ENCODE results near the gene SP8.

SP8 gene

GRCh38 chr7:20795361-20795760 lies 8.7 kb upstream of the SP8 start:
- DNase-seq (ENCODE audit: extremely low read depth in 1 of 2, low read depth in 1 of 2): no peak

- no peak for DNase-seq (ENCODE audit: extremely low read depth in 1 of 2, low read depth in 1 of 2)
These were observed 8.0 kb upstream of the SP8 start for GRCh38 chr7:20794676-20795075.

- DNase-seq (ENCODE audit: extremely low read depth in 1 of 2, low read depth in 1 of 2): no peak
These were observed 7.2 kb upstream of the SP8 start for GRCh38 chr7:20793694-20794394.

DNA sequence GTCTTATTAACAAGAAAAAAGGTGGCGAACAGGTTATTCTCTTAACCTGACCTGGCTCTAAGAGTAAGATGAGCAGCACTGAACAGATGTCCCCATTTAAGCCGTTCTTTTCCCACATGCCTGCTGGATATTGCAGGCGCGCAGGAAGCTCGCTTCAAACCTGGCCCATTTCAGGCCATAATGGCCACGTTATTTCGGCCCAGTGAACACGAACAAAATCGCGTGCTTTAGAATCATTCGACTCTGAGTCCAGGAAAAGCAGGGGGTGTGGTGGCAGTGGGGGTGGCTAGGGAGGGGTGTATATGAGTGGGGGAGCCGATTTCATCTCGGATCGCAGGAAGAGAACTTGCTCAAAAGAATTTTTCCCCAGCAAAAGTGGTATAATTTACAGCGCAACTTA lies 6.6 kb upstream of the SP8 start:
- no peak for DNase-seq (ENCODE audit: extremely low read depth in 1 of 2, low read depth in 1 of 2)

- DNase-seq (ENCODE audit: extremely low read depth in 1 of 2, low read depth in 1 of 2): no peak
These were observed 5.1 kb upstream of the SP8 start for GRCh38 chr7:20791538-20792434.

DNA sequence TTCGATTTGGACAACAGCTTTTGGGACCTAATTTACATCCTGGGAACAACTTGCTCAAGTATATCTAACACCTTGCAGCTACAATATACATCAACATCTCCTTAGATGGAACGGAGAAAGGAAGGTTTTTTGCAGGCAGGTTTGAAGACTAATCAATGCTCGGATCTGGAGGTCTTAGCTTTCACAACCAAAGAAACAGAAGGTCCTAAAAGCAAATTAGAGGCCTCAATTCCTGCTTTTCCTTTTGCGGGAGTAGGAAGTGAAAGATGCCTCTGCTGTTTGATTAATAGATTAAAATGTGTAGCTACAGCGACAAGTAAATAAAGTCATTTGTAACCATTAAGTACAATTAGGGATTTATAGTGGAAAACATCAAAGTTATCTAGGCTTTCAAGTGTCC lies 3.7 kb upstream of the SP8 start:
- no peak for DNase-seq (ENCODE audit: extremely low read depth in 1 of 2, low read depth in 1 of 2)

GRCh38 chr7:20788420-20788990 lies 1.8 kb upstream of the SP8 start:
- no peak for DNase-seq (ENCODE audit: extremely low read depth in 1 of 2, low read depth in 1 of 2)

- no peak for DNase-seq (ENCODE audit: extremely low read depth in 1 of 2, low read depth in 1 of 2)
These were observed 1.2 kb upstream of the SP8 start for GRCh38 chr7:20787660-20788419.

- no peak for DNase-seq (ENCODE audit: extremely low read depth in 1 of 2, low read depth in 1 of 2)
These were observed 286 bp downstream of the SP8 start for GRCh38 chr7:20786421-20786778.

GRCh38 chr7:20786049-20786412 lies 655 bp downstream of the SP8 start:
- no peak for DNase-seq (ENCODE audit: extremely low read depth in 1 of 2, low read depth in 1 of 2)

DNA sequence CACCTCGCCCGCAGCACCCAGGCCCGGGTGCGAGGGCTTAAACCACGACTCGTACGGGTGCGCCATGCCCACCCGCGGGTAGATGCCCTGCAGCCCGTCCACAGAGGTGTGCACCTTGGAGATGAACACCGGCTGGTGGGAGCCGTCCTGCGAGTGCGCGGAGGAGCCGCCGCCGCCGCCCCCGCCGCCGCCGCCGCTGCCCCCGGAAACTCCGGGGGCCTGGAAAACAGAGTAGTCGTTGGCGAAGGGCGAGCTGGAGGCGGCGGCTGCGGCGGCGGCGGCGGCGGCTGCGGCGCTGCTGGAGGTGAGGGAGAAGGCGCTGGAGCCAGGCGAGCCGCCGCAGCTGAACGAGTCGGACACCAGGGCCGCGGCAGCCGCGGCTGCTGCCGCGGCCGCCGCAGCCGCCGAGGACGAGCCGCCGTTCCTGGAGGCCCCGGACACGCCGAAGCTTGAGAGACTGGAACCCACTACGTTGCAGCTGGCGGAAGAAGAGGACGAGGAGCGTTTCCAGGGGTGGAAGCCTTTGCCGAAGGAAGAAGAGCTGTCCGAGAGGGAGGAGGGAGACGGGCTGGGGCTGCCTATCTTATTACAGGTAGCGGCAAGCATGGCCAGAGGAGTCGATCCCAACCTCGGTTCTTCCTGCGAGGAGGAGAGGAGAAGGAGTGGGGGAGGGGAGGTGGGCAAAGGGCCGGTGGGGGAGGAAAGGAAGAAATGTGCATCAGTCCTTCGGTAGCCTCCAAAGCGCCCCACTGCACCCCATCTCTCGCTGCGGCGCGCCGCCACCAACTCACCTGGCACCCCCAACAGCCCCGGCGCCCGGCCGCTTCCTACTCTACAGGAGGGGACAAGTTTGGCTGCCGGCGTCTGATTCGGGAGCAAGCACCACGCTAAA lies 1.3 kb downstream of the SP8 start:
- DNase-seq (ENCODE audit: extremely low read depth in 1 of 2, low read depth in 1 of 2): no peak

GRCh38 chr7:20784388-20785156 lies 2.1 kb downstream of the SP8 start:
- DNase-seq (ENCODE audit: extremely low read depth in 1 of 2, low read depth in 1 of 2): no peak

GRCh38 chr7:20783700-20784387 lies 2.8 kb downstream of the SP8 start:
- no peak for DNase-seq (ENCODE audit: extremely low read depth in 1 of 2, low read depth in 1 of 2)

GRCh38 chr7:20783125-20783699 lies 3.5 kb downstream of the SP8 start:
- no peak for DNase-seq (ENCODE audit: extremely low read depth in 1 of 2, low read depth in 1 of 2)

DNA sequence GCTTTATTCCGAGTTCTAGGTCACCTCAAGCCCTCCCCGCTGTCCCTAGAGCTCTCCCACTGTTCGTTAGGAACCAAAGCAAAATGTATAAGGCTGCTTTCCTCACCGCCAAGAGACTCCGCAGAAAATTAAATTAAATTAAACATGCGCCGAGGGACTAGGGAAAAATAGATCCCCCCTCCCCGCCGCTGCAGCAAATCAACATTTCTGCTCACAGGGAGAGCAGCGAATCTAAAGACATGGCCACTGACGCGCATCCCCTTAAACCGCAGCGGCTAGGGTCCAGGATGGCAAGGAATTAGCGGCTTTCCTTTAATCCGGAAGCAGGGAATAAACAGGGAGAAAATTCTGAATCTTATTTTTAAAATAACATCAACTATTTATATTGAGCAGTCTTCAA lies 7.6 kb downstream of the SP8 start:
- no peak for DNase-seq (ENCODE audit: extremely low read depth in 1 of 2, low read depth in 1 of 2)

GRCh38 chr7:20778063-20778721 lies 8.5 kb downstream of the SP8 start:
- no peak for DNase-seq (ENCODE audit: extremely low read depth in 1 of 2, low read depth in 1 of 2)

DNA sequence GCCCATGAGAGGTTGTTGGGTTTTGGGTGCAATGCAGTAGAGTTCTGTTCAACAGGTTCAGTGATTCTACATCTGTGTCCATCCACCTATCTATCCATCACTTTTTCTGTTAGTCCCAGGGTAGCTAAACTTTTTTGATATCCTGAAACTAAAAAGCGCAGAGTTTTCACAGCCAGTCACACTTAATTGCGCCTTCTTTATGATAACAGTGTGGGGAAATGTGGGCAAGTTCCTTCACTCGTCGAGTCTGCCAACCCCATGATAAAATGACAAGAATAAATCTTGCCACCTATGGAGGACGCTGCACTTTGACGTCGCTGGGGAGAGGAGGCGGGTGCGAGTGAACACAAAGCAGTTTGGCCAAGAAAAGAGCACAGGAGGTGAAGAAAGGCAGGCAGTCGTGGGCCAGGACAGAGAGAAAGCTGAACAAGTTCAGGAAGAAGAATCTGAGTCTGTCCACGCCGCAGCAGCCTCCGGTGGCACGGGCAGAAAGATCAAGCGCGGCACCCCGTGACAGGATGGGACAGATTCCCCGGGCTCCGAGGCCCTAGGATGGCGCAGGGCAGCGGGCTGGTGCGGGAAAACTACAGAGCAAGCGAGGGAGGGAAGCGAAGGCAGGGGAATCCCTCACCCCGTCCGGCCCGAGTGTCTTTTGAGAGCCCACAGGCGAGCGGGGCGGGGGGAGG lies 9.2 kb downstream of the SP8 start:
- DNase-seq (ENCODE audit: extremely low read depth in 1 of 2, low read depth in 1 of 2): no peak

DNA sequence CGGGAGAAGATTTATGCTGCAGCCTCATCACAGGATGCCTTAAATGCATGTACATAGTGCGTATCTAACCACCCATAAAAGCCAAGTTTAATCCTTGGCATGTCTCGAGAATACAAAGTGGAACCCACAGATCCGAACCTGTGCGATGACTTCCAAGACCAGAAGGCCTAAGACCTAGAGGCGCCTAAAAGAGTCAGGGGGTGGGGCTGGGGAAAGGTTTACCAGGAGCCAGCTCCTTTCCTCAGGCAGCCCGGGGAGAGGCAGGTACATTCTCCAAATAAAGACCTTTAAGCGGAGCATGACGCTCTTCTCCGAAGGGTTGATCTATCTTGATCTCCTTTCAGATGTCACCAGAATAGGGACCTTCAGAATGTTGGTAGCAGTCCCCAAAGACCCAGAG lies 9.7 kb downstream of the SP8 start:
- no peak for DNase-seq (ENCODE audit: extremely low read depth in 1 of 2, low read depth in 1 of 2)

All from stimulated activated CD8-positive, alpha-beta memory T cell treated with anti-CD3 and anti-CD28 coated beads, Interleukin-7, amount 100 ng/mL, for 48 hours (primary cell).